T-helper 1 cell treated with Interleukin-12 subunit alpha and Interleukin-12 subunit beta and Interleukin-4 antibody, amounts not matched to agents 30 μg/mL and 1 μg/mL, for 36 hours (primary cell): ENCODE measurements around the gene NRCAM.
"Not testable (repeated sequence)": the region's sequence is repeated elsewhere in the genome, so short reads cannot be mapped to it uniquely, and the experiment has no call there.

ENCODE experiments used
- H3K27ac Mint-ChIP-seq: one replicate; pipeline ENCODE4 v1.8.0; 2021; ENCODE audit warnings: mild to moderate bottlenecking, mixed read lengths
- H3K27me3 Mint-ChIP-seq: one replicate; pipeline ENCODE4 v1.8.0; 2021; ENCODE audit warnings: low read depth, mixed read lengths
- H3K36me3 Mint-ChIP-seq: one replicate; pipeline ENCODE4 v1.8.0; 2021; ENCODE audit warnings: low read depth, mixed read lengths
- H3K4me1 Mint-ChIP-seq: one replicate; pipeline ENCODE4 v1.8.0; 2021; ENCODE audit warnings: low read depth, mixed read lengths
- H3K4me3 Mint-ChIP-seq: one replicate; pipeline ENCODE4 v1.8.0; 2021; ENCODE audit warnings: mild to moderate bottlenecking, moderate library complexity, mixed read lengths
- H3K9me3 Mint-ChIP-seq: one replicate; pipeline ENCODE4 v1.8.0; 2021; ENCODE audit warnings: mixed read lengths

The NRCAM gene

GRCh38 chr7:108374899-108375298, 81.3 kb downstream of the NRCAM start:
- Mint-ChIP-seq H3K4me3 (no peak overlapping the region), H3K27ac (no peak overlapping the region), H3K4me1 (no peaks in the 10 kb centered on the region), H3K36me3 (no peaks in the 10 kb centered on the region), H3K9me3 (no peaks in the 10 kb centered on the region), H3K27me3 (peaks cover 13% of the 10 kb centered on the region)

DNA sequence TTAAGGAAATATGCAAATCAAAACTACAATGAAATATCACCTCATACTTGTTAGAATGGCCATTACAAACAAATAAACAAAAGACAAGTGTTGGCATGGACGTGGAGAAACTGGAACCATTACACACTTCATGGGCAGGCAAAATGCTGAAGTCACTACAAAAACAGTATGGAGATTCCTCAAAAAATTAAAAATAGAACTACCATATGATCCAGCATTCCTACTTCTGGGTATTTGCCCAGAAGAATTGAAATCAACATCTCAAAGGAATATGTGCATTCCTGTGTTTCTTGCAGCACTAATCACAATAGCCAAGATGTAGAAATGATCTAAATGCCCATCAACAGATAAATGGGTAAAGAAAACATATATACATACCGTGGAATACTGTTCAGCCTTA, 83.6 kb downstream of the NRCAM start:
- Mint-ChIP-seq H3K4me3 (no peak overlapping the region), H3K9me3 (no peaks in the 10 kb centered on the region), H3K27ac (no peak overlapping the region), H3K36me3 (no peaks in the 10 kb centered on the region), H3K27me3 (peaks cover 8% of the 10 kb centered on the region), H3K4me1 (no peaks in the 10 kb centered on the region)

- H3K9me3 Mint-ChIP-seq, result no peaks in the 10 kb centered on the region
- no peaks in the 10 kb centered on the region for H3K36me3 Mint-ChIP-seq
- H3K27me3 Mint-ChIP-seq, result peaks cover 8% of the 10 kb centered on the region
- no peak overlapping the region for H3K27ac Mint-ChIP-seq
- H3K4me3 Mint-ChIP-seq, result no peak overlapping the region
- H3K4me1 Mint-ChIP-seq, result no peaks in the 10 kb centered on the region
Measured at GRCh38 chr7:108370616-108371015, 85.6 kb downstream of the NRCAM start.

- Mint-ChIP-seq H3K27me3 (peaks cover 8% of the 10 kb centered on the region), H3K27ac (no peak overlapping the region), H3K36me3 (no peaks in the 10 kb centered on the region), H3K4me1 (no peaks in the 10 kb centered on the region), H3K4me3 (no peak overlapping the region), H3K9me3 (no peaks in the 10 kb centered on the region)
Measured at GRCh38 chr7:108368466-108368865, 87.8 kb downstream of the NRCAM start.

GRCh38 chr7:108367946-108368345, 88.3 kb downstream of the NRCAM start:
- Mint-ChIP-seq H3K27ac (no peak overlapping the region), H3K36me3 (no peaks in the 10 kb centered on the region), H3K27me3 (peaks cover 8% of the 10 kb centered on the region), H3K4me1 (no peaks in the 10 kb centered on the region), H3K4me3 (no peak overlapping the region), H3K9me3 (no peaks in the 10 kb centered on the region)

DNA sequence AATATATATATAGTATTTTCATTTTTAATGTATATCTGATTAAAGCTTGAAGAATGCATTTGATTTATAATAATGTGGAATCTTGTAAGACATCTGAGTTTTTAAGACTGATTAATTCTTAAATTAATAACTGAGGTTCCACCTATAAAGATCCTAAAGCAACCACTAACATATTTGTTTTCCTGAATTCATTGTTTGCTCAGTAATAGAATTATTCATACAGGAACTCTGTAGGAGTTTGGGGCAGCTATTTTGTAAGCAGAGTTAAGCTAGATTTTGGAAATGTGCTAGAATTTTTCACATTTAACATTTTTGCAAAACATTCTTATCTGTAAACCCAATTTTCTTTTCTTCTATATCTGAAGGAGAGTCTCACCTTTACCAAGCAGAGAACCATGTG, 88.9 kb downstream of the NRCAM start:
- H3K4me1 Mint-ChIP-seq, result no peaks in the 10 kb centered on the region
- H3K27me3 Mint-ChIP-seq, result peaks cover 8% of the 10 kb centered on the region
- no peak overlapping the region for H3K27ac Mint-ChIP-seq
- no peaks in the 10 kb centered on the region for H3K36me3 Mint-ChIP-seq
- H3K4me3 Mint-ChIP-seq, result no peak overlapping the region
- H3K9me3 Mint-ChIP-seq, result no peaks in the 10 kb centered on the region

DNA sequence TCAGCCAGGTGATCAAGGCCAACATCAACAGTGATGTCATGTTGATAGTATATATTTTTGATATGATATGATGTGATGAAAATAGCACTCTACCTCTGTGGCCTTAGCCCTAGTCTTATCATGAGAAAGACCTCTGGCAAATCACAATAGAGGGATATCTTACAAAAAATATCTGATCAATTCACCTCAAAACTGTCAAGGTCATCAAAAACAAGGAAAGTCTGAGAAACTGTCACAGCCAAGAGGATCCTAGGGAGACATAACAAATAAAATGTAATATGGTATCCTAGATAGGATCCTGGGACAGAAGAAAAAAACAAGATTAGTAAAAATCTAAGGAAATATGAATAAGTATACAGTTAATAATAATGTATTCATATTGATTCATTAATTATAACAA, 92.6 kb downstream of the NRCAM start:
- Mint-ChIP-seq H3K27me3 (peaks cover 10% of the 10 kb centered on the region), H3K9me3 (no peaks in the 10 kb centered on the region), H3K4me3 (no peak overlapping the region), H3K36me3 (no peaks in the 10 kb centered on the region), H3K27ac (no peak overlapping the region), H3K4me1 (no peaks in the 10 kb centered on the region)

GRCh38 chr7:108360058-108360800, 96.0 kb downstream of the NRCAM start:
- H3K27me3 Mint-ChIP-seq, result peaks cover 10% of the 10 kb centered on the region
- no peaks in the 10 kb centered on the region for H3K4me1 Mint-ChIP-seq
- H3K27ac Mint-ChIP-seq, result no peak overlapping the region
- H3K36me3 Mint-ChIP-seq, result no peaks in the 10 kb centered on the region
- H3K4me3 Mint-ChIP-seq, result no peak overlapping the region
- no peaks in the 10 kb centered on the region for H3K9me3 Mint-ChIP-seq

GRCh38 chr7:108358553-108358952, 97.7 kb downstream of the NRCAM start:
- Mint-ChIP-seq H3K9me3 (no peaks in the 10 kb centered on the region), H3K27me3 (peaks cover 10% of the 10 kb centered on the region), H3K27ac (no peak overlapping the region), H3K4me1 (no peaks in the 10 kb centered on the region), H3K36me3 (no peaks in the 10 kb centered on the region), H3K4me3 (no peak overlapping the region)

DNA sequence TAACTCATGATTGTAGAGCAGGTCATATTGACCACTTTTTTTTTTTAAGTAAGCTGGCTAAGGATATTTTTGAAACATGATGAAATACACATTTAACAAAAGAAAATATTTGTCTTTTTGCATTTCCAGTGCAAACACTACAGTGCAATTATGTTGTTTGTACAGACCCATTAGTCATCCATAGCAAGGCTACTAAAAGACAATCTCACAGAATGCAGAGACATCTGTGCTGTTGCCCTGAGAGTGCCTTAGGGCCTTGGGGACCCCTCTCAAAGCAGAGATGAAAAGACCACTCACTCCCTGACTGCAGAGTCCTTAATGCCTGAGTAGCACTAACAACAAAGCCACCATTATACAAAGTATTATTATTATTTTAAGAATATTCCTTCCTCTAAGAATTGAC, 104.5 kb downstream of the NRCAM start:
- H3K4me3 Mint-ChIP-seq, result no peak overlapping the region

DNA sequence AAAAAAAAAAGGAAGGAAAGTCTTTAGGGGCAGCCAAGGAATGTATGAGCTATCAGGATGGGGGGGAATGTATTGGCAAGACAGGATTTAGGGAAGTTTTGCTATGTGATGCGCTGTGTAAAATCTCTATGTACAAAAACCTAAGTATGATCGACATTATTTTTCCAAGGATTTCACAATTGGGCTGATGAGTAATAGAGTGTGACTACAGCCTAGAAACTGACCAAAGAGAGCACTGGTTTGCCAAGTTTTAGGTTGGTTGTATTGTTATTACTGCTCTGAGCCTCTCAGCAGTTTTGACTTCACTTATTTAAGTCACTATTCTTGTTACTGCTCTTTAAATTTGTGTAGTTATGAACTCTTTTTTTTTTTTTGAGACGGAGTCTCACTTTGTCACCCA, 107.3 kb downstream of the NRCAM start:
- H3K27me3 Mint-ChIP-seq, result peaks cover 6% of the 10 kb centered on the region
- H3K27ac Mint-ChIP-seq, result no peak overlapping the region
- H3K9me3 Mint-ChIP-seq, result no peaks in the 10 kb centered on the region
- no peaks in the 10 kb centered on the region for H3K36me3 Mint-ChIP-seq
- no peak overlapping the region for H3K4me3 Mint-ChIP-seq
- H3K4me1 Mint-ChIP-seq, result no peaks in the 10 kb centered on the region

More for the DNA sequence above, 104.5 kb downstream of the NRCAM start:
- Mint-ChIP-seq H3K27me3 (peaks cover 6% of the 10 kb centered on the region), H3K27ac (no peak overlapping the region), H3K36me3 (no peaks in the 10 kb centered on the region), H3K9me3 (no peaks in the 10 kb centered on the region), H3K4me1 (no peaks in the 10 kb centered on the region)

DNA sequence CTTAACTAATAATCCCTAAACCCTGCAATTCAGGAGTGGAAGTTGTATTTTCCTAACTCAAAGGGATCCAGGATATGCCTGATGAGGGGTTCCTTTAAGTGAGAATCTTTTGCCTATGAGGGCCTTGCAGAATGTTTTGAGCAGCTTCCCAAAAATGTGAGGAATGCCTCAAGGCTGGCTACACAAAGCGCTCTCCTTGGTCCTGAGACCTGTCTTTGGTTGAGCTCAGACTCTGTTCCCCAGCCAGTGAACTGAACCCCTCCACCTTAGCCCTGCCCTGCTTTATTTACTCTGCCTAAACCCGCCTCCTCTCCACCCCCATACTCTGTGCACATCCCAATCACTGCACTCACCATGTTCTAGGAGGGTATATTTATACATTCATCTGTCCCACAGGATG, 108.6 kb downstream of the NRCAM start:
- H3K4me1 Mint-ChIP-seq, result no peaks in the 10 kb centered on the region
- no peak overlapping the region for H3K4me3 Mint-ChIP-seq

GRCh38 chr7:108345710-108346336, 110.4 kb downstream of the NRCAM start:
- no peaks in the 10 kb centered on the region for H3K36me3 Mint-ChIP-seq

More for the DNA sequence above, 108.6 kb downstream of the NRCAM start:
- Mint-ChIP-seq H3K36me3 (no peaks in the 10 kb centered on the region), H3K27me3 (peaks cover 6% of the 10 kb centered on the region), H3K27ac (no peak overlapping the region), H3K9me3 (no peaks in the 10 kb centered on the region)

DNA sequence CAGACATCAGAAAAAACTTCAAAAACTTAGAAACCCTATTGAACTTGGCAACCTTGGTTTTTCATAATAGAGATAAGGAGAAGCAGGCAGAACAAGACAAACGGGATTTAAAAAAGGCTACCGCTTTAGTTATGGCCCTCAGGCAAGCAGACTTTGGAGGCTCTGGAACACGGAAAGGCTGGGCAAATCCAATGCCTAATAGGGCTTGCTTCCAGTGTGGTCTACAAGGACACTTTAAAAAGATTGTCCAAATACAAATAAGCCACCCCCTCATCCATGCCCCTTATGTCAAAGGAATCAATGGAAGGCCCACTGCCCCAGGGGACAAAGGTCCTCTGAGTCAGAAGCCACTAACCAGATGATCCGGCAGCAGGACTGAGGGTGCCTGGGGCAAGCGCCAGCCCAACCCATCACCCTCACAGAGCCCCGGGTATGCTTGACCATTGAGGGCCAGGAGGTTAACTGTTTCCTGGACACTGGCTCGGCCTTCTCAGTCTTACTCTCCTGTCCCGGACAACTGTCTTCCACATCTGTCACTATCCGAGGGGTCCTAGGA, 115.3 kb downstream of the NRCAM start:
- H3K4me1 Mint-ChIP-seq, result no peaks in the 10 kb centered on the region
- no peaks in the 10 kb centered on the region for H3K9me3 Mint-ChIP-seq
- H3K27ac Mint-ChIP-seq, result no peak overlapping the region
- no peaks in the 10 kb centered on the region for H3K36me3 Mint-ChIP-seq
- no peaks in the 10 kb centered on the region for H3K27me3 Mint-ChIP-seq
- H3K4me3 Mint-ChIP-seq, result no peak overlapping the region

More at GRCh38 chr7:108345710-108346336, 110.4 kb downstream of the NRCAM start:
- no peak overlapping the region for H3K4me3 Mint-ChIP-seq
- no peak overlapping the region for H3K27ac Mint-ChIP-seq
- H3K27me3 Mint-ChIP-seq, result peaks cover 6% of the 10 kb centered on the region
- no peaks in the 10 kb centered on the region for H3K4me1 Mint-ChIP-seq
- H3K9me3 Mint-ChIP-seq, result no peaks in the 10 kb centered on the region

DNA sequence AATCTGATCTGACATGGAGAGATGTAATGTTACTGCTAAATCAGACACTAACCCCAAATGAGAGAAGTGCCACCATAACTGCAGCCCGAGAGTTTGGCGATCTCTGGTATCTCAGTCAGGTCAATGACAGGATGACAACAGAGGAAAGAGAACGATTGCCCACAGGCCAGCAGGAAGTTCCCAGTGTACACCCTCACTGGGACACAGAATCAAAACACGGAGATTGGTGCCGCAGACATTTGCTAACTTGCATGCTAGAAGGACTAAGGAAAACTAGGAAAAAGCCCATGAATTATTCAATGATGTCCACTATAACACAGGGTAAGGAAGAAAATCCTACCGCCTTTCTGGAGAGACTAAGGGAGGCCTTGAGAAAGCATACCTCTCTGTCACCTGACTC, 115.8 kb downstream of the NRCAM start:
- not testable (repeated sequence) for H3K9me3 Mint-ChIP-seq, H3K4me1 Mint-ChIP-seq, H3K4me3 Mint-ChIP-seq, H3K36me3 Mint-ChIP-seq, H3K27me3 Mint-ChIP-seq, H3K27ac Mint-ChIP-seq
